IPS DF 6.9 (cell line): ENCODE data around the gene ANKRD17.

Experiments used
- DNase-seq: peaks from one replicate; pipeline ENCODE4 v3.0.0-alpha.2; 2013; ENCODE audit warnings: low read depth, low spot score
- H3K27ac ChIP-seq: one replicate; pipeline ENCODE4 v1.5.1; 2013; ENCODE audit warnings: low read length, control low read depth
- H3K27me3 ChIP-seq: 2 replicates; pipeline ENCODE4 v1.6.1; 2013; ENCODE audit warnings: mild to moderate bottlenecking, low read length; ENCODE audit not compliant: control insufficient read depth, insufficient read depth
- H3K36me3 ChIP-seq: 2 replicates; pipeline ENCODE4 v1.6.1; 2013; ENCODE audit warnings: low read length; ENCODE audit not compliant: control insufficient read depth, insufficient read depth
- H3K4me1 ChIP-seq: 2 replicates; pipeline ENCODE4 v1.6.1; 2013; ENCODE audit warnings: low read length; ENCODE audit not compliant: control insufficient read depth, insufficient read depth
- H3K4me3 ChIP-seq: 2 replicates; pipeline ENCODE4 v1.5.1; 2013; ENCODE audit warnings: mild to moderate bottlenecking, low read length
- H3K9me3 ChIP-seq: 2 replicates; pipeline ENCODE4 v1.6.1; 2013; ENCODE audit warnings: low read length, inconsistent platforms; ENCODE audit not compliant: control insufficient read depth, insufficient read depth
- WGBS: extraction: QIAGEN DNeasy Blood & Tissue Kit; methylation state at CpG from one replicate; pipeline ENCODE4 v1.1.7; 2013; ENCODE audit warnings: mixed read lengths, missing lambda C conversion rate; ENCODE audit not compliant: insufficient read length, insufficient coverage; 5-methylcytosine and 5-hydroxymethylcytosine counted together

The ANKRD17 gene

GRCh38 chr4:73224886-73225285, 33.7 kb downstream of the ANKRD17 start:
- no CpG with 5 or more reads among the region's 3 CpGs for WGBS
- no peak overlapping the region for H3K27ac ChIP-seq
- DNase-seq, result no peak

DNA sequence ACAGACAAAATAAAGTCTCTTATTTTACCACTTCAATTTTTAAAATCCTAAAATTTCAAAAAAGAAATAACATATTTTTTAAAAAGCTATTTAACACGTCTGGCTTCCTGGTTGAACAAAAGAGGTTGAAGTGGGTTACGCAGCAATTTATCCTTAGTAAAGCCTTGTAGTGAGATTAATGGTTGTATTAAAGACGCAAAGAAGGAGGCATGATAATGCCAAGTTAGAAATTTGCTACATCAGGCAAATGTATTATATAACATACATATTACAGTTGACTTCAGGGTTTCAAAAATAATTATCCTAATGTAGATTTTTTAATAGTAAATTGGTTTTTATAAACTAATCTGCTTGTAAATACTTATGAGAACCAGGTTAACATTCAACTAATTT, 35.3 kb downstream of the ANKRD17 start:
- H3K9me3 ChIP-seq, result no peaks in the 10 kb centered on the region
- H3K27ac ChIP-seq, result no peak overlapping the region
- 100% methylated on average over 1 of the region's 3 CpGs for WGBS
- H3K4me3 ChIP-seq, result no peak overlapping the region
- H3K4me1 ChIP-seq, result no peaks in the 10 kb centered on the region; the same call in 1 of the 2 replicates
- no peak for DNase-seq
- H3K27me3 ChIP-seq, result no peaks in the 10 kb centered on the region
- H3K36me3 ChIP-seq, result no peaks in the 10 kb centered on the region

More at GRCh38 chr4:73224886-73225285, 33.7 kb downstream of the ANKRD17 start:
- Histone ChIP-seq H3K4me1 (no peaks in the 10 kb centered on the region; the same call in 1 of the 2 replicates), H3K27me3 (no peaks in the 10 kb centered on the region), H3K9me3 (no peaks in the 10 kb centered on the region), H3K4me3 (no peak overlapping the region), H3K36me3 (no peaks in the 10 kb centered on the region)

DNA sequence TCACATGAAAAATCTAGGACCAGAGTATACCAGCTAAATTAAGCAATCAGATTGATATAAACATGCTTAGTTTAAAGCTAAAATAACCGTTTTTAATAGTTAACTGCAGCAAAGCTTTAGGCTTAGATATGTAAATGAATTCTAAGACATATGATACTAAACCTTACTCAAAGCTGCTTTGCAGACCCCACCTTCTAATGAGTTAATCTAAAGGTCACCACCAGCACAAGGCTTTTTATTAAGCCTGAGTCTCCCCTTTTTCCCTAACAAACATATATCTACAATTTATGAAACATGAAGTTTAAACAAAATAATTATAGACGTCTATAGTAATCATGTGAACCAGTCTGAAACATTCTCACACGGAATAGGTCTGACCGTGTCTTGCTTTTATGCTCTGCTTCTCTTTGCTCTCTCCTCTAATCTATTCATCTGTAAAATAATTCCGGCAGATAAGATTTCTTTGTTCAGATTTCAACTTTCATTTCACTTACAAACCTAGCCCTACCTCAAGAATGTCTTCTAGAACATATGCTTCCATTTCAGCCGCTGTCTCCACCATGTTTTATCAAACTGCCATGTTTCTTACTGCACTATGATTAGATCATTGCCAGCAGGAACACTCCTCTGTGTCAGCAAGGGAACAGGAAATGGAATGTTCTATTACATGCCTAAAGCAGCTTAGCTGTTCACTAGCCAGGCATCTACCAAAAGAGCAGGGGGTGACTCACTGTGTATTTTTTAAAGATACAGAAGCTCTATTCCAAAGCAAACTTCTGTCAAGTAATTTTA, 35.9 kb downstream of the ANKRD17 start:
- no peak for DNase-seq
- Histone ChIP-seq H3K9me3 (no peaks in the 10 kb centered on the region), H3K4me3 (no peak overlapping the region), H3K27ac (no peak overlapping the region), H3K4me1 (no peaks in the 10 kb centered on the region; the same call in 1 of the 2 replicates), H3K36me3 (no peaks in the 10 kb centered on the region), H3K27me3 (no peaks in the 10 kb centered on the region)
- WGBS, result no CpG with 5 or more reads among the region's 6 CpGs

- no peaks in the 10 kb centered on the region for H3K27me3 ChIP-seq
- H3K36me3 ChIP-seq, result no peaks in the 10 kb centered on the region
- DNase-seq, result no peak
- no peaks in the 10 kb centered on the region; the same call in 1 of the 2 replicates for H3K4me1 ChIP-seq
- H3K27ac ChIP-seq, result no peak overlapping the region
- no peak overlapping the region for H3K4me3 ChIP-seq
- H3K9me3 ChIP-seq, result no peaks in the 10 kb centered on the region
- no CpG with 5 or more reads among the region's 2 CpGs for WGBS
Measured at GRCh38 chr4:73221734-73222133, 36.9 kb downstream of the ANKRD17 start.

- Histone ChIP-seq H3K36me3 (no peaks in the 10 kb centered on the region), H3K27ac (no peak overlapping the region), H3K4me1 (no peaks in the 10 kb centered on the region; the same call in 1 of the 2 replicates), H3K27me3 (no peaks in the 10 kb centered on the region), H3K4me3 (no peak overlapping the region), H3K9me3 (no peaks in the 10 kb centered on the region)
- DNase-seq, result no peak
Measured at GRCh38 chr4:73220815-73221214, 37.8 kb downstream of the ANKRD17 start.

DNA sequence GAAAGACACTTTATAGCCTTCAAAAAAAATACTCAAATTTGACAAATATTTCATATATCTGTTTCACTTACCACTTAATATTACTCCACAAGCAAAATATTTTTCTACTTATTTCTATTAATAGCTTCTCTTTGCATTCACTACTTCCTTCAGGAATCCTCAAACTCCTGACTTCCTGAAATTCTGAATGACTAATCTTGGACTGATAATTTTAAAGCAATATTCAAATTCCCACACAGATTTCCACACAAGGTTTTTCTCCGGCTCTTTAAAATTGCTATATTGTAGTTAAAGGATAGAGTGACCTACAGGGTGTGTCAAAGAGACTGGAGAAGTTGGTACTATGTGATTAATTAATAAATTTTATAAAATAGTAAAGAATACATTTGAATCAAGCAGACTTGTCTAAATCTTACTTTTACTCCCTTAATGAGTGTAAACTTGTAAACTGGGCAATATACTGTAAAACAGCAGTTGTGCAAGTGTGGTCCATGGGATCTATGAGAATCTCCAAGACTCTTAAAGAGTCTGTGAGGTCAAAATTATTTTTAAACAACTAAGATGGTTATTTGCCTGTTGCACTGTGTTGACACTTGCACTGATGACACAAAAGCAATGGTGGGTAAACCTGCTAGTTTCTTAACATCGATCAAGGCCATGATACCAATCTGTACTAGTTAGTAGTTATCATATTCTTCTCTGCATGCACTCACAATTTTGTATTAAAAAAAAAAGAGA, 44.5 kb downstream of the ANKRD17 start:
- no peaks in the 10 kb centered on the region for H3K4me1 ChIP-seq
- WGBS, result no CpG with 5 or more reads among the region's 2 CpGs
- no peaks in the 10 kb centered on the region for H3K36me3 ChIP-seq
- H3K4me3 ChIP-seq, result no peak overlapping the region
- H3K9me3 ChIP-seq, result no peaks in the 10 kb centered on the region
- no peak overlapping the region for H3K27ac ChIP-seq
- no peaks in the 10 kb centered on the region for H3K27me3 ChIP-seq
- DNase-seq, result no peak

DNA sequence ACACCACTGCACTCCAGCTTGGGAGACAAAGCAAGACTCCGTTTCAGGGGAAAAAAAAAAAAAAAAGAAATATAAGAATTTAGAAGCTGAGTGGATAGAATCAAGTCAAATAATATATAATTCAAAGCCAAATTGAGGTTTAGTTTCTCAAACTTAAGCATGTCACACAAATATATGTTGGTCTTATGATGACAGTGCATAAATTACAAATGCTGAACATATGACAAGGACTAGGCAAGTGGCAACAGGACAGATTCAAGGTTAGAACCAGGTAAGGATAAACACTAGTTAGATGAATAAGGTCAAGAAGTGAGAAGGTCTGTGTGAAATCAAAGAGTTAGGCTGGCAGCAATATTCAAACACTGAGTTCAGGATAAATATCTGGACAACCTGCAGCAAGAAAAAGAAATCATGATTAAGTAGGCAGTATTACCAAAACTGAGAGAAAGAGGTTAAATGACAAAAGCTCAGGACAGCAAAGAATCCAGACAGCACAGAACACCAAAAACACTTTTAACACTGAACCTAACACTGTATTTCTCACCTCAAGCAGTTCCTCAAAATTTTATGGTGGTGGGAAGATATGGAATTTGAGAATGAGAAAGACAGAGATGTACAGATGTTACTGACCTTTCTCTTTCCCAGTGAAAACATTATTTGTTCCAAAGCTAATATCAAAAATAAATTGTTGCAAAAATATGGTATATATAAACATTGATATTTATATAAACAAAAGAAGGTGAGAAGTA, 45.4 kb downstream of the ANKRD17 start:
- Histone ChIP-seq H3K27me3 (no peaks in the 10 kb centered on the region), H3K36me3 (no peaks in the 10 kb centered on the region), H3K9me3 (no peaks in the 10 kb centered on the region), H3K4me1 (no peaks in the 10 kb centered on the region), H3K27ac (no peak overlapping the region), H3K4me3 (no peak overlapping the region)
- no CpG with 5 or more reads among the region's 1 CpG for WGBS
- DNase-seq, result no peak

DNA sequence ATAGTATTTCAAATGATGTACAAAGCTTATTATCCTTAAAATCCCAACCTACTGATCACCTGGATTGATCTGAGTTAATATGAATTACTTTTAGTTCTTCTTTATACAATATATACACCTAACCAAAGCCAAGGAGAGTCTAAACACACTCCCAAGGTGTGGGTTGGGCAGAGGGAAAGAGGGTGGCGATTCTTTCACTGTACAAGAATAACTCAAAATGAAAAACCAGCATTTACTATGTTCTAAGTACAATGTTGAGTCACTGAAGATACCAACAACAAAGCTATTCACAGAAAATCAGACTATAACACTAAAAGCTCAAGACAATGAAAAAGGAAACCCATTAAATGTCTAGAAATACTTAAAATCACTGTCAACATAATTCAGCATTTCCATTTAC, 46.6 kb downstream of the ANKRD17 start:
- Histone ChIP-seq H3K27ac (no peak overlapping the region), H3K4me1 (no peaks in the 10 kb centered on the region), H3K27me3 (no peaks in the 10 kb centered on the region), H3K9me3 (no peaks in the 10 kb centered on the region), H3K4me3 (no peak overlapping the region), H3K36me3 (no peaks in the 10 kb centered on the region)
- no CpG with 5 or more reads among the region's 1 CpG for WGBS
- DNase-seq, result no peak

GRCh38 chr4:73208376-73208775, 50.2 kb downstream of the ANKRD17 start:
- DNase-seq, result no peak
- no peaks in the 10 kb centered on the region for H3K4me1 ChIP-seq
- H3K36me3 ChIP-seq, result no peaks in the 10 kb centered on the region
- no peaks in the 10 kb centered on the region for H3K27me3 ChIP-seq
- no peak overlapping the region for H3K4me3 ChIP-seq
- no peak overlapping the region for H3K27ac ChIP-seq
- H3K9me3 ChIP-seq, result no peaks in the 10 kb centered on the region

DNA sequence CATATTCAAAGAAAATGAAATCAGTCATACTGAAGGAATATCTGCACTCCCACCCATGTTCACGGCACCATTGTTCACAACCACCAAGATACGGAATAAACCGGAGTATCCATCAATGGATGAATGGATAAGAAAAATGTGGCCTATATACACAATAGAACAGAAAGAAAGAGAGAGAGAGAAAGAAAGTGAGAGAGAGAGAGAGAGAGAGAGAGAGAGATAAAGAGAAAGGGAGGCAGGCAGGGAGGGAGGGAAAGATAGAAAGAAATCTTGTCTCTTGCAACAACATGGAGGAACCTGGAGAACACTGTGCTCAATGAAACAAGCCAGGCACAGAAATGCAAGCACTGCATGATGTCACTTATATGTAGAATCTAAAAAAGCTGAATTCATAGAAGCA, 52.4 kb downstream of the ANKRD17 start:
- no CpG with 5 or more reads among the region's 3 CpGs for WGBS

More for the DNA sequence above, 52.4 kb downstream of the ANKRD17 start:
- Histone ChIP-seq H3K9me3 (no peaks in the 10 kb centered on the region), H3K27me3 (no peaks in the 10 kb centered on the region), H3K4me1 (no peaks in the 10 kb centered on the region), H3K4me3 (no peak overlapping the region), H3K27ac (no peak overlapping the region), H3K36me3 (no peaks in the 10 kb centered on the region)
- no peak for DNase-seq
